IMR-90 (cell line): ENCODE measurements around the gene CAND2. TPM values are rescaled to one million over a fixed set of nuclear protein-coding genes. Genes with fewer than 3 reads are reported as not detected.

ENCODE experiments used
- ATAC-seq: fragments of 200-7000 bp; cut with Tn5 transposase; 2 replicates; pipeline ENCODE4 v1.9.1; 2020; ENCODE audit warnings: low read depth, mild to moderate bottlenecking, moderate library complexity
- BruUV-seq: library from RNA; stranded (reverse); fragments of 400-500 nt; replicated peaks from 2 replicates; lab custom pipeline; 2021; lab: Mats Ljungman, UMichigan
- CTCF ChIA-PET: fragments of 300-600 bp; formaldehyde crosslinking; extraction: SDS; loops from one replicate; lab custom pipeline; 2021; ENCODE audit warnings: antibody characterized with exemption; lab: Yijun Ruan, JAX
- POLR2A ChIA-PET: fragments of 300-600 bp; sonication (Branson Sonifier 250); formaldehyde crosslinking; loops from one replicate; lab custom pipeline; 2022; ENCODE audit warnings: antibody characterized with exemption; ENCODE audit not compliant: unreplicated experiment; lab: Charles Lee
- DNase-seq: peaks from one replicate; pipeline ENCODE4 v3.0.0; 2013
- H2AFZ ChIP-seq: replicated peaks from 2 replicates; pipeline ENCODE3; 2013; ENCODE audit warnings: low read length, mild to moderate bottlenecking; ENCODE audit not compliant: poor library complexity
- H2AK5ac ChIP-seq: 2 replicates; pipeline ENCODE4 v1.6.1; 2013; ENCODE audit warnings: low read depth, low read length, inconsistent platforms
- H2AK9ac ChIP-seq: replicated peaks from 2 replicates; pipeline ENCODE3; 2013; ENCODE audit warnings: mild to moderate bottlenecking, low read depth, low read length, moderate library complexity; ENCODE audit not compliant: poor library complexity
- H2BK120ac ChIP-seq: 2 replicates; pipeline ENCODE4 v1.6.1; 2013; ENCODE audit warnings: low read depth, low read length, inconsistent platforms
- H2BK15ac ChIP-seq: 3 replicates; pipeline ENCODE4 v1.6.1; 2013; ENCODE audit warnings: low read depth, low read length, inconsistent platforms
- H2BK20ac ChIP-seq: 2 replicates; pipeline ENCODE4 v1.6.1; 2013; ENCODE audit warnings: low read depth, mild to moderate bottlenecking, inconsistent platforms, low read length, moderate library complexity
- H2BK5ac ChIP-seq: 2 replicates; pipeline ENCODE4 v1.6.1; 2013; ENCODE audit warnings: mild to moderate bottlenecking, low read depth, low read length, inconsistent platforms; ENCODE audit not compliant: poor library complexity, severe bottlenecking
- H3K14ac ChIP-seq: replicated peaks from 2 replicates; pipeline ENCODE4 v1.6.1; 2013; ENCODE audit warnings: low read depth, low read length, inconsistent platforms
- H3K18ac ChIP-seq: 2 replicates; pipeline ENCODE4 v1.6.1; 2013; ENCODE audit warnings: low read depth, low read length, control low read depth
- H3K23ac ChIP-seq: 2 replicates; pipeline ENCODE4 v1.6.1; 2013; ENCODE audit warnings: low read depth, low read length, inconsistent platforms
- H3K27ac ChIP-seq: 2 replicates; pipeline ENCODE4 v1.5.1; 2013; ENCODE audit warnings: mild to moderate bottlenecking, control low read depth, low read length; ENCODE audit not compliant: insufficient read depth
- H3K27me3 ChIP-seq: 2 replicates; pipeline ENCODE4 v1.6.1; 2013; ENCODE audit warnings: low read length; ENCODE audit not compliant: control insufficient read depth, insufficient read depth
- H3K36me3 ChIP-seq: 2 replicates; pipeline ENCODE4 v1.6.1; 2013; ENCODE audit warnings: low read length, mixed read lengths; ENCODE audit not compliant: control insufficient read depth, insufficient read depth
- H3K4ac ChIP-seq: 2 replicates; pipeline ENCODE4 v1.6.1; 2013; ENCODE audit warnings: low read depth, low read length, inconsistent platforms
- H3K4me1 ChIP-seq: 2 replicates; pipeline ENCODE4 v1.6.1; 2013; ENCODE audit warnings: low read length, mixed read lengths; ENCODE audit not compliant: control insufficient read depth, insufficient read depth
- H3K4me2 ChIP-seq: 2 replicates; pipeline ENCODE4 v1.6.1; 2013; ENCODE audit warnings: low read depth, mild to moderate bottlenecking, control low read depth, low read length, moderate library complexity
- H3K4me3 ChIP-seq: 2 replicates; pipeline ENCODE4 v1.5.1; 2013; ENCODE audit warnings: low read depth, mild to moderate bottlenecking, control low read depth, low read length, moderate library complexity; ENCODE audit not compliant: insufficient read depth
- H3K56ac ChIP-seq: 2 replicates; pipeline ENCODE4 v1.6.1; 2013; ENCODE audit warnings: low read length, inconsistent platforms; ENCODE audit not compliant: insufficient read depth; ENCODE audit errors: extremely low read depth
- H3K79me1 ChIP-seq, 2 experiments: 2 replicates each; pipeline ENCODE4 v1.6.1; 2013; ENCODE audit warnings: low read length in 2 of 2, inconsistent platforms in 1 of 2, low read depth in 1 of 2
- H3K9ac ChIP-seq: 2 replicates; pipeline ENCODE4 v1.6.1; 2013; ENCODE audit warnings: low read depth, low read length, control low read depth
- H3K9me1 ChIP-seq: 2 replicates; pipeline ENCODE4 v1.6.1; 2013; ENCODE audit warnings: low read length, inconsistent platforms; ENCODE audit not compliant: insufficient read depth
- H3K9me3 ChIP-seq: 2 replicates; pipeline ENCODE4 v1.6.1; 2013; ENCODE audit warnings: low read length; ENCODE audit not compliant: control insufficient read depth, insufficient read depth
- H4K20me1 ChIP-seq: 2 replicates; pipeline ENCODE4 v1.6.1; 2013; ENCODE audit warnings: low read length, inconsistent platforms; ENCODE audit not compliant: insufficient read depth
- H4K5ac ChIP-seq: 2 replicates; pipeline ENCODE4 v1.6.1; 2013; ENCODE audit warnings: mild to moderate bottlenecking, low read depth, low read length, control low read depth
- H4K8ac ChIP-seq, 2 experiments: 2 replicates each; pipeline ENCODE4 v1.6.1; 2013; ENCODE audit warnings: low read depth in 2 of 2, low read length in 2 of 2, control low read depth in 1 of 2, inconsistent platforms in 1 of 2
- H4K91ac ChIP-seq: 2 replicates; pipeline ENCODE4 v1.6.1; 2013; ENCODE audit warnings: low read depth, low read length, inconsistent platforms; ENCODE audit not compliant: insufficient read depth
- BHLHE40 ChIP-seq: fragments of 150-350 bp; IDR thresholded peaks from 2 replicates; pipeline ENCODE4 v1.6.1; 2016; ENCODE audit warnings: mild to moderate bottlenecking, low read depth, low read length
- CEBPB ChIP-seq: IDR thresholded peaks from 2 replicates; pipeline ENCODE4 v1.6.1; 2012; ENCODE audit warnings: low read depth, low read length, improper control_type of control experiment
- CHD1 ChIP-seq: IDR thresholded peaks from 2 replicates; pipeline ENCODE4 v1.6.1; 2012; ENCODE audit warnings: low read depth, low read length, improper control_type of control experiment
- FOS ChIP-seq: fragments of 150-350 bp; IDR thresholded peaks from 2 replicates; pipeline ENCODE4 v1.6.1; 2016; ENCODE audit warnings: low read depth, low read length
- MAFK ChIP-seq: IDR thresholded peaks from 2 replicates; pipeline ENCODE4 v1.6.1; 2012; ENCODE audit warnings: low read depth, low read length, improper control_type of control experiment
- MAZ ChIP-seq: IDR thresholded peaks from 2 replicates; pipeline ENCODE4 v1.6.1; 2012; ENCODE audit warnings: low read depth, mild to moderate bottlenecking, low read length, improper control_type of control experiment, moderate library complexity, borderline replicate concordance
- NFE2L2 ChIP-seq: fragments of 150-350 bp; IDR thresholded peaks from 2 replicates; pipeline ENCODE4 v1.6.1; 2016; ENCODE audit warnings: low read depth, mild to moderate bottlenecking, low read length
- POLR2A ChIP-seq: IDR thresholded peaks from 2 replicates; pipeline ENCODE4 v1.6.1; 2012; ENCODE audit warnings: mild to moderate bottlenecking, low read depth, low read length
- RAD21 ChIP-seq: IDR thresholded peaks from 2 replicates; pipeline ENCODE4 v1.6.1; 2012; ENCODE audit warnings: low read length, improper control_type of control experiment
- RCOR1 ChIP-seq: IDR thresholded peaks from 2 replicates; pipeline ENCODE4 v1.6.1; 2012; ENCODE audit warnings: mild to moderate bottlenecking, low read length, improper control_type of control experiment; ENCODE audit not compliant: insufficient replicate concordance
- RFX5 ChIP-seq: IDR thresholded peaks from 2 replicates; pipeline ENCODE4 v1.8.0; 2012; ENCODE audit warnings: low read depth, mild to moderate bottlenecking, low read length, moderate library complexity
- SMC3 ChIP-seq: fragments of 150-350 bp; IDR thresholded peaks from 2 replicates; pipeline ENCODE4 v1.6.1; 2016; ENCODE audit warnings: low read depth, mild to moderate bottlenecking, antibody characterized with exemption, low read length, moderate library complexity
- WGBS, 2 experiments: methylation state at CpG; one replicate each; pipeline versions ENCODE4 v1.1.5 to v1.1.7; 2013; ENCODE audit warnings: missing lambda C conversion rate in 2 of 2; ENCODE audit not compliant: insufficient read length in 1 of 2; ENCODE audit errors: extremely low coverage in 2 of 2; 5-methylcytosine and 5-hydroxymethylcytosine counted together
- dilution Hi-C: fragments of 300-500 bp; cut with HindIII; formaldehyde crosslinking; loops from one replicate; pipeline ENCODE4 v1.14.3; 2018; ENCODE audit warnings: low sequenced_read_pairs; ENCODE audit not compliant: unreplicated experiment
- in situ Hi-C: fragments of 300-500 bp; cut with MboI; formaldehyde crosslinking; loops from 3 replicates; pipeline ENCODE4 v1.14.3; 2019; ENCODE audit warnings: low sequenced_read_pairs, inconsistent platforms, mixed read lengths
- intact Hi-C: fragments of 100-400 bp; cut with micrococcal nuclease; formaldehyde crosslinking; loops from 2 replicates; pipeline ENCODE4 v1.10.0; 2022
- polyA plus RNA-seq, 3 experiments: library from polyadenylated mRNA; depleted of rRNA; stranded (reverse); fragments of >200 nt; gene quantifications; 2 replicates each; pipeline ENCODE4 v1.2.3, GENCODE V29; 2012; ENCODE audit warnings: low replicate concordance in 1 of 3
- total RNA-seq: library from RNA; depleted of rRNA; stranded (reverse); fragments of >200 nt; gene quantifications from 2 replicates; pipeline ENCODE4 v1.2.3, GENCODE V29; 2012
- TF ChIP-seq, protein P1 (sequence below): fragments of 150-350 bp; IDR thresholded peaks from 2 replicates; pipeline ENCODE4 v1.6.1; 2016; ENCODE audit warnings: low read depth, mild to moderate bottlenecking, low read length, moderate library complexity, borderline replicate concordance
- TF ChIP-seq, protein P2 (sequence below): fragments of 150-350 bp; IDR thresholded peaks from 2 replicates; pipeline ENCODE4 v1.6.1; 2017; ENCODE audit warnings: mild to moderate bottlenecking, antibody characterized with exemption, low read length, low read depth
- TF ChIP-seq, protein P3 (sequence below): conservative IDR thresholded peaks from 2 replicates; pipeline ENCODE4 v1.5.1; 2012; ENCODE audit warnings: mild to moderate bottlenecking, low read depth, low read length, improper control_type of control experiment

Gene CAND2
- total and polyA plus RNA-seq, 2 of the 4 experiments (the other 2 are of a cell fraction): 2.9 to 4.9 TPM

DNA sequence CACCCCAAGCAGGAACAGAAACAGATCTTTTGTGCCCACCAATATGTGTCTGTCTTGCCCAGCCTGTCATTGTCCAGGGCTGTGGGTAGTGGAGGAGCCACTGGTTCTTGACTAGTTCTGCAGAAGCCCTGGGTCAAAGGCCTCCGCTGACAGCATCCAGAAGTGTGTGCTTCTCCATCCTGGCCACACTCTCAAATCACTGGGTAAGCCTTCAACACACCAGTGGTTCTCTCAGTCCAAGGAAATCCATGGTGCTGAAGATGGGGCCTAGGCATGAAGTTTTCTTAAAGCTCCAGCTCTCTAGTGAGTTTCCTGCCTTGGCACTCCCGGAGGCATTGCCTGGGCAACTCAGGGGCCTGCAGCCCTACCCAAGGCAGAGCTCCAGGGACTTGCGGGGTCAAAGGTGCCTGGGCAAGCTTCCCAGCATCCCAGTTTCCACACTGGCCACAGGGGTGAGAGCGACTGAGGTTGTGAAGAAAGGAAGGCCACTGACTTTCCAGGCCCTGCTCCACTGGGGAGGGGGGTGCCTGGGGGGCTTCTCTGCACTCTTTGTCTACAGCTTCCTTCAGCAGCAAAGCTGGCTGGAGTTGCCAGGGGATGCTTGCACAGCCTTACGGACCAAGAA lies 82.8 kb downstream of the CAND2 start:
- no peak for DNase-seq
- Histone ChIP-seq H3K23ac (no peak overlapping the region), H3K79me1 (no peaks in the 10 kb centered on the region), H3K4me3 (no peak overlapping the region), H2AK9ac (no peak overlapping the region), H4K5ac (no peak overlapping the region), H2BK15ac (no peak overlapping the region), H2AK5ac (no peak overlapping the region), H2BK120ac (no peak overlapping the region), H4K91ac (no peak overlapping the region), H3K4me2 (no peak overlapping the region), H2AFZ (no peak overlapping the region), H3K14ac (no peak overlapping the region), H4K8ac (no peak overlapping the region), H3K9me3 (no peaks in the 10 kb centered on the region), H3K36me3 (no peaks in the 10 kb centered on the region), H3K9ac (no peak overlapping the region), H4K20me1 (no peaks in the 10 kb centered on the region), H3K9me1 (no peaks in the 10 kb centered on the region), H3K4ac (no peak overlapping the region), H3K4me1 (no peaks in the 10 kb centered on the region), H3K27me3 (peaks cover 28% of the 10 kb centered on the region), H3K27ac (no peak overlapping the region), H2BK5ac (no peak overlapping the region), H3K18ac (no peak overlapping the region), H3K56ac (no peak overlapping the region), H2BK20ac (no peak overlapping the region)
- TF ChIP-seq FOS (no peak), RAD21 (no peak), RCOR1 (no peak), NFE2L2 (no peak), RFX5 (no peak), CHD1 (no peak), SMC3 (no peak), MAFK (no peak), POLR2A (no peak), BHLHE40 (no peak), CEBPB (no peak), MAZ (no peak)
- TF ChIP-seq, protein P1, sequence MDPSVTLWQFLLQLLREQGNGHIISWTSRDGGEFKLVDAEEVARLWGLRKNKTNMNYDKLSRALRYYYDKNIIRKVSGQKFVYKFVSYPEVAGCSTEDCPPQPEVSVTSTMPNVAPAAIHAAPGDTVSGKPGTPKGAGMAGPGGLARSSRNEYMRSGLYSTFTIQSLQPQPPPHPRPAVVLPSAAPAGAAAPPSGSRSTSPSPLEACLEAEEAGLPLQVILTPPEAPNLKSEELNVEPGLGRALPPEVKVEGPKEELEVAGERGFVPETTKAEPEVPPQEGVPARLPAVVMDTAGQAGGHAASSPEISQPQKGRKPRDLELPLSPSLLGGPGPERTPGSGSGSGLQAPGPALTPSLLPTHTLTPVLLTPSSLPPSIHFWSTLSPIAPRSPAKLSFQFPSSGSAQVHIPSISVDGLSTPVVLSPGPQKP: no peak
- TF ChIP-seq, protein P2, sequence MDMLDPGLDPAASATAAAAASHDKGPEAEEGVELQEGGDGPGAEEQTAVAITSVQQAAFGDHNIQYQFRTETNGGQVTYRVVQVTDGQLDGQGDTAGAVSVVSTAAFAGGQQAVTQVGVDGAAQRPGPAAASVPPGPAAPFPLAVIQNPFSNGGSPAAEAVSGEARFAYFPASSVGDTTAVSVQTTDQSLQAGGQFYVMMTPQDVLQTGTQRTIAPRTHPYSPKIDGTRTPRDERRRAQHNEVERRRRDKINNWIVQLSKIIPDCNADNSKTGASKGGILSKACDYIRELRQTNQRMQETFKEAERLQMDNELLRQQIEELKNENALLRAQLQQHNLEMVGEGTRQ: no peak
- TF ChIP-seq, protein P3, sequence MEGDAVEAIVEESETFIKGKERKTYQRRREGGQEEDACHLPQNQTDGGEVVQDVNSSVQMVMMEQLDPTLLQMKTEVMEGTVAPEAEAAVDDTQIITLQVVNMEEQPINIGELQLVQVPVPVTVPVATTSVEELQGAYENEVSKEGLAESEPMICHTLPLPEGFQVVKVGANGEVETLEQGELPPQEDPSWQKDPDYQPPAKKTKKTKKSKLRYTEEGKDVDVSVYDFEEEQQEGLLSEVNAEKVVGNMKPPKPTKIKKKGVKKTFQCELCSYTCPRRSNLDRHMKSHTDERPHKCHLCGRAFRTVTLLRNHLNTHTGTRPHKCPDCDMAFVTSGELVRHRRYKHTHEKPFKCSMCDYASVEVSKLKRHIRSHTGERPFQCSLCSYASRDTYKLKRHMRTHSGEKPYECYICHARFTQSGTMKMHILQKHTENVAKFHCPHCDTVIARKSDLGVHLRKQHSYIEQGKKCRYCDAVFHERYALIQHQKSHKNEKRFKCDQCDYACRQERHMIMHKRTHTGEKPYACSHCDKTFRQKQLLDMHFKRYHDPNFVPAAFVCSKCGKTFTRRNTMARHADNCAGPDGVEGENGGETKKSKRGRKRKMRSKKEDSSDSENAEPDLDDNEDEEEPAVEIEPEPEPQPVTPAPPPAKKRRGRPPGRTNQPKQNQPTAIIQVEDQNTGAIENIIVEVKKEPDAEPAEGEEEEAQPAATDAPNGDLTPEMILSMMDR: no peak
- ChIA-PET POLR2A (no interaction called here), CTCF (interaction anchor here (1.6 kb wide), 1 partner anchor 11 kb away, joined by 4 read pairs; no protein-coding TSS in a partner anchor)
- dilution Hi-C loops: no loop called here
- intact Hi-C loops: no loop called here
- no TSS peak for BruUV-seq
- in situ Hi-C loops: loop anchor here (25.0 kb wide), 1 partner anchor 742 kb away; no protein-coding TSS in a partner anchor
- 100% methylated on average over 1 of the region's 5 CpGs; no CpG with 5 or more reads in 1 of the 2 experiments for WGBS, 2 experiments
- no peak for ATAC-seq
